ENCODE data around the gene TNFSF9.
"Not testable (repeated sequence)": the region's sequence is repeated elsewhere in the genome, so short reads cannot be mapped to it uniquely, and the experiment has no call there.

The TNFSF9 gene

GRCh38 chr19:6577476-6578125 lies 46.8 kb downstream of the TNFSF9 start:
- no peak for DNase-seq

- no peak for DNase-seq
These were observed 48.8 kb downstream of the TNFSF9 start for GRCh38 chr19:6579450-6580178.

- no peak for DNase-seq
These were observed 49.5 kb downstream of the TNFSF9 start for GRCh38 chr19:6580313-6580712.

- not testable (repeated sequence) for DNase-seq
These were observed 52.0 kb downstream of the TNFSF9 start for GRCh38 chr19:6582515-6583484.
